Lower lobe of right lung (tissue), 2 donors: Measurements from ENCODE around the gene DOCK8. TPM values are rescaled to one million over a fixed set of nuclear protein-coding genes. Genes with fewer than 3 reads are reported as not detected.

Source experiments
- ATAC-seq, 2 donors: fragments of 200-7000 bp; cut with Tn5 transposase; one replicate each; pipeline ENCODE4 v1.9.1; 2020 to 2022; ENCODE audit warnings: mild to moderate bottlenecking in 2 of 2, moderate library complexity in 2 of 2
- DNase-seq: peaks from one replicate; pipeline ENCODE4 v3.0.0-alpha.2; 2020
- H3K27ac ChIP-seq: fragments of 200-600 bp; one replicate; pipeline ENCODE4 v1.8.0; 2022
- H3K27me3 ChIP-seq: fragments of 200-600 bp; one replicate; pipeline ENCODE4 v1.8.0; 2022; ENCODE audit warnings: low read depth
- H3K36me3 ChIP-seq: fragments of 200-600 bp; one replicate; pipeline ENCODE4 v1.8.0; 2022; ENCODE audit warnings: mild to moderate bottlenecking
- H3K4me1 ChIP-seq: fragments of 200-600 bp; one replicate; pipeline ENCODE4 v1.8.0; 2022
- H3K4me3 ChIP-seq: fragments of 200-600 bp; one replicate; pipeline ENCODE4 v1.8.0; 2022; ENCODE audit warnings: mild to moderate bottlenecking
- H3K9me3 ChIP-seq: fragments of 200-600 bp; one replicate; pipeline ENCODE4 v1.8.0; 2022
- intact Hi-C: fragments of 100-400 bp; cut with DNase I; formaldehyde crosslinking; loops from one replicate; pipeline ENCODE4 v1.11.0; 2022
- total RNA-seq: library from RNA; stranded (reverse); fragmentation: NEBNext Ultra II Directional; extraction: Animal tissue kit (Norgen Biotek cat#: 25700); gene quantifications from one replicate; pipeline ENCODE4 v1.2.1, GENCODE V29; 2021
- TF ChIP-seq, protein P1 (sequence below): fragments of 200-600 bp; IDR thresholded peaks from one replicate; pipeline ENCODE4 v1.8.0; 2022; ENCODE audit warnings: antibody characterized with exemption, mild to moderate bottlenecking
- donor health status: DM: no; HTN: yes; CAD: no; lungs with severe emphysema.

Gene DOCK8
- total RNA-seq, 1 donor from 2014 or later: 112 TPM

DNA sequence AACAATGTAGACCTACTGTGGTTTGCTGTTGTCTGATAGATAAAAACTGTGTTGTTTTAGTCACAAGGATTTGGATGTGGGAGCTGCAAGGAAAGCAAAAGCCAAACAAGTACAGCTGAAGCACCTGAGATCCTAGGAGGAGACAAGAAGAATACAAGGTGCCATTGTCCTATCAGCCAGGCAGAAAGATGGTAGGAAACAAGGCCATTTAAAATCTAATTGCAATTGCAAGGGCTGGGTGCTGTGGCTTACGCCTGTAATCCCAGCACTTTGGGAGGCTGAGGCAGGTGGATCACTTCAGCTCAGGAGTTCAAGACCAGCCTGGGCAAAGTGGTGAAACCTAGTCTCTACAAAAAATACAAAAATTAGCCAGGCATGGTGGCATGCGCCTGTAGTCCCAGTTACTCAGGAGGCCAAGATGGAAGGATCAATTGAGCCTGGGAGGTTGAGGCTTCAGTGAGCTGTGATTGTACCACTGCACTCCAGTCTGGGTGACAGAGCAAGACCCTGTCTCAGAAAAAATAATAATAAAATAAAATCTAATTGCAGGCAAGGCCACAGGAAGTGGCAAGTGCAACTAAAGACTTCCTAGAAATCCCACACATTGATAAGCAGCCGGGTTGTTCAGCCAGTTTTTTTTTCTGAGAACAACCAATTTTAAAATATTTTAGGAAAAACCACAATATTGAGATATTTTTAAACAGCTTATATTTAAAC is 22.6 kb downstream of the DOCK8 start:
- no peak overlapping the region for H3K27ac ChIP-seq
- no peaks in the 10 kb centered on the region for H3K9me3 ChIP-seq
- ATAC-seq (no peak), DNase-seq (no peak)
- TF ChIP-seq, protein P1, sequence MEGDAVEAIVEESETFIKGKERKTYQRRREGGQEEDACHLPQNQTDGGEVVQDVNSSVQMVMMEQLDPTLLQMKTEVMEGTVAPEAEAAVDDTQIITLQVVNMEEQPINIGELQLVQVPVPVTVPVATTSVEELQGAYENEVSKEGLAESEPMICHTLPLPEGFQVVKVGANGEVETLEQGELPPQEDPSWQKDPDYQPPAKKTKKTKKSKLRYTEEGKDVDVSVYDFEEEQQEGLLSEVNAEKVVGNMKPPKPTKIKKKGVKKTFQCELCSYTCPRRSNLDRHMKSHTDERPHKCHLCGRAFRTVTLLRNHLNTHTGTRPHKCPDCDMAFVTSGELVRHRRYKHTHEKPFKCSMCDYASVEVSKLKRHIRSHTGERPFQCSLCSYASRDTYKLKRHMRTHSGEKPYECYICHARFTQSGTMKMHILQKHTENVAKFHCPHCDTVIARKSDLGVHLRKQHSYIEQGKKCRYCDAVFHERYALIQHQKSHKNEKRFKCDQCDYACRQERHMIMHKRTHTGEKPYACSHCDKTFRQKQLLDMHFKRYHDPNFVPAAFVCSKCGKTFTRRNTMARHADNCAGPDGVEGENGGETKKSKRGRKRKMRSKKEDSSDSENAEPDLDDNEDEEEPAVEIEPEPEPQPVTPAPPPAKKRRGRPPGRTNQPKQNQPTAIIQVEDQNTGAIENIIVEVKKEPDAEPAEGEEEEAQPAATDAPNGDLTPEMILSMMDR: no peak
- H3K36me3 ChIP-seq: no peaks in the 10 kb centered on the region
- no peaks in the 10 kb centered on the region for H3K27me3 ChIP-seq
- no peaks in the 10 kb centered on the region for H3K4me1 ChIP-seq
- H3K4me3 ChIP-seq: no peak overlapping the region
- intact Hi-C loops: no loop called here

GRCh38 chr9:237858-238345 is 23.2 kb downstream of the DOCK8 start:
- intact Hi-C loops: no loop called here
- Histone ChIP-seq H3K27ac (no peak overlapping the region), H3K36me3 (no peaks in the 10 kb centered on the region), H3K4me1 (no peaks in the 10 kb centered on the region), H3K4me3 (no peak overlapping the region), H3K27me3 (no peaks in the 10 kb centered on the region), H3K9me3 (no peaks in the 10 kb centered on the region)
- ATAC-seq (no peak), DNase-seq (no peak)
- TF ChIP-seq, protein P1: no peak

DNA sequence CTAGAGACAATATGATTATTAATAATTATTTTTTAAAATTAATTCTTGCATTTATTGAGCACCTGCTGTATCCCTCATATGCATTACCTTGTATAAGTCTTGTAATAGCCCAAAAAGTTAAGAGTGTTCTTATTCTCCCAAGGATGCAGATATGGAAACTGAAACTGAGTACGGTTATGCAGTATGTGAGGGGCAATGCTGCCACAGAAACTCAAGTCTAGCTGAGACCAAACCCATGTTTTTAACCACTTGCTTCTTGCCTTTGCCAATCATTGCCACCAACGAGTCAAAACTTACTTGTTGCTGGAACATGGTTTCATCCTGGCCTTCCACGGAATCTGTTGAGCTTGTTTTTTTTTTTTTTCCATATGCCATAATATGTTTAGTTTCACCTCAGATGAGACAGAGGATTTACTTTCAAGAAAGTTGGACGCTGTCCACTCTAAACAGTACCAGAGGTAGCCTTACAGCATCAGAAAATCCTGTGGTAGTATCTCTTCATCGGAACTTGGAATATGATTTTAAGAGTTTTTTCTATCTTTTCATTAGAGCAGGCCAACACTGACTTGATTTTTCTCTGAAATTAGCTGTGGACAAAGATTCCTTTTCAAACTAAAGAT is 27.9 kb downstream of the DOCK8 start:
- H3K4me1 ChIP-seq: no peaks in the 10 kb centered on the region
- H3K27ac ChIP-seq: no peak overlapping the region
- ATAC-seq: no peak
- H3K4me3 ChIP-seq: no peak overlapping the region
- TF ChIP-seq, protein P1: no peak
- intact Hi-C loops: no loop called here
- no peak for DNase-seq
- H3K27me3 ChIP-seq: no peaks in the 10 kb centered on the region
- H3K9me3 ChIP-seq: no peaks in the 10 kb centered on the region
- no peaks in the 10 kb centered on the region for H3K36me3 ChIP-seq

- H3K4me1 ChIP-seq: peaks cover 17% of the 10 kb centered on the region
- H3K36me3 ChIP-seq: no peaks in the 10 kb centered on the region
- H3K27ac ChIP-seq: no peak overlapping the region
- intact Hi-C loops: no loop called here
- DNase-seq (no peak), ATAC-seq (no peak)
- no peak overlapping the region for H3K4me3 ChIP-seq
- H3K9me3 ChIP-seq: no peaks in the 10 kb centered on the region
- no peaks in the 10 kb centered on the region for H3K27me3 ChIP-seq
- TF ChIP-seq, protein P1: no peak
Measured at GRCh38 chr9:248278-248961, 33.8 kb downstream of the DOCK8 start.

DNA sequence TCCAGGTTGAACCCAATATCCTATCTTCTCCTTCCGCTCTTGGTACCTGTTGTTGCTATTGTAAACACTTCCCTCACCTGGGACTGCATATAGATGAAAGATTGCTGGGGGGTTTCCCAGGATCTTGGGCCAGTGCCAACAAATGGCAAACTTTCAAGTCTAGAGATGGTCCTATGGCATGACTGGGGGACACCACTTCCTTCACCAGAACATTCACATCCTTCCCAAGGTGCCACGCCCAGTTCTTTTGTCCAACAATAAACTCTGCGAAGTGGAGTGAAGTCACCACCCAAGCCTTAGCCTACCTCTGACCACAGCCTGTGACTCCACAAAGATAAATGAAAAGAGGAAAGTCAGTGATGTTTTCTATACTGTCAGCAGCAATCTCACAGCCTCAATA is 34.4 kb downstream of the DOCK8 start:
- ATAC-seq (no peak), DNase-seq (no peak)
- H3K27me3 ChIP-seq: no peaks in the 10 kb centered on the region

More for the DNA sequence above, 34.4 kb downstream of the DOCK8 start:
- Histone ChIP-seq H3K36me3 (no peaks in the 10 kb centered on the region), H3K4me1 (peaks cover 17% of the 10 kb centered on the region), H3K9me3 (no peaks in the 10 kb centered on the region), H3K27ac (no peak overlapping the region), H3K4me3 (no peak overlapping the region)
- TF ChIP-seq, protein P1: no peak
- intact Hi-C loops: no loop called here
